NCI-H345 treated with DMSO at 0.1 percent for 48 hours (cell line): ENCODE results near the gene ZNF106.

ENCODE experiments used
- DNase-seq: peaks from one replicate; lab custom pipeline; 2025; ENCODE audit not compliant: unreplicated experiment; lab: John Stamatoyannopoulos, UW

The ZNF106 gene

DNA sequence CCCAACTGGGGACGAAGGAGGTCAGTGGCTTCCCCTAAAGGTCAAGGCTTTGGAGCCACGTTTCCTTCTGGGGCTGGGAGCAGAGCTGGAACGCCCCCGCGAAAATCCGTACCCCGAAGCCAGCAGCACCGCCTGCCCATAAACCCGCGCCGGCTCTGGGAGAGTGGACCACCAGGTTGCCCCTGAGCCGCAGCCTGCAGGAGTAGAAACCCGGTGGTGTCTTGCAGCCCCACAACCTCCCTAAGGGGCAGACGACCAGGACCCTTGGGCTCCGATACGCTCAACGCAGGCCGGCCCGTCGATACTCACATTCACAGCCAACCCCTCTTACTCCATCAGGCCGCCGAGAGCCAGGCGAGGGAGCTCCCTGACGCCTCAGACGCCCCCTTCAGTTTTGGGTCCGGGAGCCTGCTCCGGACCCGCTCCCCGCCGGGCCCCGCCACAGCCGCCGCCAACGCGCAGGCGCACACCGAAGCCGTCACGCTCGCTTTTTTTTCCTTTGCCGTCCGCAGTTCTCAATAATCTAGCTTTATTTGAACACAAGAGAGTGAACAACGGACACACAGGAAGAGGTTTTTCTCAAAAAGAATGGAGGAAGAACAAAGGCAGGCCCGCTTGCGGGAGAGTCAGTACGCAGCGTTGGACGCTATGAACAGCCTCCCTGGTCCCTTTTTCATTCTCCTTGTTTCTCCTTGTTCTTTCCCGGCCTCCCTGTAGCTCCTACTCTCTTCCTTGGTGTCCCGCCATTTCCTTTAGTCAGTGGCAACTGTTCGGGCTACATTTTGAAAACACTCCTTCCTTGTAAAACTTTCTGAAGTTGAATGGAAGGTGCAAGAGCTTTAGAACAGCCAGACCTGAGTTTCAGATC lies at the start of gene ZNF106:
TSS of gene ZNF106 (minus strand) at position 471 of the 868 bp plus-strand sequence. CDS start 18,852 bp downstream, outside the sequence.
- DNase-seq, result peak; percentile 80

DNA sequence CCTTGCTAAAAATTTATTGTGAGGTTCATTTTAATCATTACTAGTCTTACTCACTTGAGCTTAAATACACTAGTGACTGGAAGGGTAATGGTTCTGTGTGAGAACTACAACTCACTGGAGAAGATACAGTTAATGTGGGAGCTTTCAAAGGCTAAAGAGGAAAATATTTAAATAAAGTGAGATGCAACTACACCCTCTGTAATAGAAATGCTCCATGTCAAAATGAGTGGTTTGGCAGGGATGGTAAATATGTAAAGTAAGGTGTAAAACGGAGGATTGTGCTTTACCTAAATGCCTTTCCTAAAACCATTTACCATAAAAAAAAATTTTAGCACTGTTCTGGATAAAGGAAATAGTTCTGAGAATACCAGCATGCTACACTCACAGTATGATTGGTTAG lies 42.3 kb upstream of the ZNF106 start:
- no peak for DNase-seq

DNA sequence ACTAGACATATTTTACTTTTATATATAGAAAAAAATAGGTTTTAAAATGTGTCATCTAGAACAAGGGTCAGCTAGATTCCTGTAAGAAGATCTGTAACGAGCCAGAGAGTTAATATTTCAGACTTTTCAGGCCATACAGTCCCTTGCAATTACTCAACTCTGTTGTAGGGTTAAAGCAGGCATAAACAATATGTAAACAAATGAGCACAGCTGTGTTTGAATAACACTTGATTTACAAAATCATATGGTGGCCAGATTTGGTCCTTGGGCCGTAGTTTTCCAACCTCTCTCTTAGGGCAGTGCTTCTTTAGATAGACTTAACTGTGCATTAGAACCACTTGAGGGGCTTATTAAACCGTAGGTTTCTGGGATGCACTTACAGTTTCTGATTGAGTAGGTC lies 38.0 kb upstream of the ZNF106 start:
- DNase-seq, result no peak

DNA sequence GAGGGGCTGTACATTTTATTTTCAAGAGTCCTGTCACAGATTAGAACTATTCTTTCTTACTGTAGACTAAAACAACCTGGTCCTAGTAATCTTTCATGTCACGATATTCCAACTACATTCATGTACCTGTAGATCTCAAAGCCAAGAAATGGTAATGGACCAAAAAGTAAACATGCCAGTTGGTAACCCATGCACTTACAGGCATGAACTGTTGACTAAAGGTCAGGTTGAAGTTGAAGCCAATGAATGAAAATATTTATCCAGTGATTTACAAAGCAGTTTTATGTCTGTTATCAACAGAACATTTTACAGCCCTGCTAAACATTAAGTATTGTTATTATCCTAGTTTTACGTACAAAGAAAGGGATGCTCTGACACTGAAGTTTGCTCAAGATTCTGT lies 32.4 kb upstream of the ZNF106 start:
- no peak for DNase-seq

DNA sequence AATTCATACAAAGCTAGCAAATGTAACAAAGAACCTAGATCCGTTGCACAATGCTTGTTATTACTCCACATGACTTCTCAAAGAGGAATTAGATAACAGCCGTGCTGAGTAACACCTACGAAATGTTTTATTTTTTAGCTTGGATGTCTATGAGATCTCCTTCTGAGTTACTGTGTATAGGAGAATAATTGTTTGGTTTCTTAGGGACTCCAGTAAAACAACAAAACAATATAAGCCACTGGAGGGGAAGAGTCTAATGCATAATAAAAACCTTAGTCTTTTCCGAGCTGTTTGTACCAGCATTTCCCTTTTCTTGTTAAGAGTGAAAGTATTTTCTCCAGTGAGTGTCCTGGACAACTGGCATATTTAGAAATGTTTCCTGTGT lies 20.1 kb upstream of the ZNF106 start:
- DNase-seq, result no peak

DNA sequence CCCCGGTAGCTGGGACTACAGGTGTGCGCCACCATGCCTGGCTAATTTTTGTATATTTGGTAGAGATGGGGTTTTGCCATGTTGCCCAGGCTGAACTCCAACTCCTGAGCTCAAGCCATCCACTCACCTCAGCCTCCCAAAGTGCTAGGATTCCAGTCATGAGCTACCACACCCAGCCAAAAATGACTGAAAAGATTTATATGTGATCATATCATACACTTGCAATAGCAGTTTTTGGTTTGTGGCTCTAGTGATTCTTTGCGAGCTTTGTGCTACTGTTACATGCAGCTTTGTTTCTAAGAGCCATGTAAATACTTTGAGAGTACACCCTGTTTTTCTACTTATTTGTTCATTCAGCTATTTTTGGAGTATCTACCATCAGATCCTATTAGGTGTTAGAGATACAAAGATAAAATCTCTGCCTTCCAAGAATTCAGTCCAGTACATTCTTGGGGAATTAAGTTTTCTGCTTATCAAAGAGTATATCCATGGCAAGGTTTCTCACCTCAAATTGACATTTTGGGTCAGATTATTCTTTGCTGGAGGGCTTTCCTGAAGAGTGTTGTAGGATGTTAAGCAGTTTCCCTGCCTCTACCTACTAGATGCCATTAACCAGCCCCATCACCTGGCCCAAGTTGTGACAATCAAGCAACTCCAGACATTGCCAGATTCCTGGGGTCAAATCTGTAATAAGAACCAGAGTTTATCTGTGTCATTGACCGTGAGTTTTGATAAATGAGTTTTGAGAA lies 19.5 kb upstream of the ZNF106 start:
- DNase-seq, result no peak

DNA sequence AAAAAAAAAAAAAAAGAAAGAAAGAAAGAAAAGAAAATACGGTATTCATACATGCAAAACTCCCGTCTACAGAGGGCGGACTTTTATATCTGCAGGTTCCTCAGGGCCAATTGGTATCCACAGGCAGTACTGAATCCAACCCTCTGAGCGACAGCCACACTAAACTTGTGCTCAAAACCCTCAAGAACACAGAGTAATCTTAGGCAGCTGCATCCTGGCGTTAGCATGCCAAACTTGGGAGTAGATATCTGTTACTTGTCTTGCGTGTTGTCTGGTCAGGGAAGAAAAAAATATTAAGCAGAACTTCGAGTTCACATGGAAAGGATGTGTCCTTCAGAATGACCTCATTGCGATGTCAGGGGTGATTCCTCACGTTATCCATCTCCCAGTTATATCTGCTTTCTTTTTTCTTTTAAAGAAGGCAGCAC lies 17.3 kb upstream of the ZNF106 start:
- no peak for DNase-seq

DNA sequence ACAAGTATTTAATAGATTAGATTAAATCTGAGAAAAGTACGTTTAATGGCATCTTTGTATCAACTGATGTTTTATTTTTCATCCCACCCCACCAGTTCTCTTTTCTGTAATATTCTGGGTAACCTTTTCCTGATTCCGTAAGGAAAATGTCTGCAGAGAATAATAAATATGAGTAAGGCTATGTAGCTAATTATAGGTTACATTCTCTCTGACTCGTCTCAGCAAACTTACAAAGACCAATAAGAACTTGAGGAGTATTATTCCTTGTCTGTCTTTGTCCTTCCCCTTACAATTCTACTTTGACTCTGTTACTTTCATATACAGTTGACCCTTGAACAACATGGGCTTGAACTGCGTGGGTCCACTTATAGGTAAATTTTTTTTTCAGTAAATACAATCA lies 16.6 kb upstream of the ZNF106 start:
- no peak for DNase-seq

DNA sequence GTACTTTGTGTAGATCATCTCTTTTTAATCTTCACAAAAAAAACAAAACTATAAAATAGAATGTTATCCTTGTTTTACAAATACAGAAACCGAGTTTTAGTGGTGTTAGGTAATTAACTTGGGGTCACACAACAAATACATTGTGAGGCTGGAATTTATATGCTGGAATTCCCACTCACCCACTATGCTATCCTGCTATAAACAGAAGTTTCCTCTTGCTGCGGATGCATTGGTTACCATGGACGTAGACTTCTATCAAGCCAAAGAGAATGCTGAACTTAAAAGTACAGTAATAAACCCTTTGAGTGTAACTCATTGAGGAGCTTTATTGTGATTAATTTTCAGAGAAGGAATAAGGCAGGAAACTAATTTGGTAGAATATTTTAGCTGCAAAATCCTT lies 13.7 kb upstream of the ZNF106 start:
- no peak for DNase-seq

DNA sequence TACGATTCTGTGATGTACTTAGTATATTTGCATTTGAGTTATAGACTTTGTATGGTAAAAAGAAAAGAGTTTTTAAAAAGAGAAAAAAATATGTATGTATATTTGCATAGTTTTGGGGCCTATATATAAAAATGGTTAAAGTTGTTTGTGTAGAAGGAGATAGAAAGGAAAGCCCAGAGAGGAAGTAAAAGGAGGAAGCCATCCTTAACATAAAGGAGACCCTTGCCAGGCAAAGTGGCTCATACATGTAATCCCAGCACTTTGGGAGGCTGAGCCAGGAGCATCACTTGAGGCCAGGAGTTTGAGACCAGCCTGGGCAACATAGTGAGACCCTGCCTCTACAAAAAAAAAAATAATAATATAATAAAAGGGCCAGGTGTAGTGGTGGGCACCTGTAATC lies 12.9 kb upstream of the ZNF106 start:
- DNase-seq, result no peak

DNA sequence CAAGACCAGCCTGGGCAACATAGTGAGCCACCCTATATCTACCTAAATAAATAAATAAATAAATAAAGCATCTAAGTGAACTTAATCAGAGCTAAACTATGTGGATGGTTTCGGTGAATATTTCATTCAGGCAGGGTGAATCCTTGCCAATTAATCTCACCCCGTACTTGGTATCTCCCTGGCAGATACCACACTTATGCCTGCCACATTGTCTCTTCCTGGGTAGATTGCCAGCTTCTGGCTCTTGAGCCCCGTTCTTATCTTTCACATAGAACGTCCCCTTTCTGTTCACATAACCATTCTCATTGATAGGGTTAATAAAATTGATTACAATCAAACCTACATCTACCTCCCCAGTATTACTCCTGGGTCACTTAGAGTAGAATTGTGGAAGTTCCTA lies 11.5 kb upstream of the ZNF106 start:
- DNase-seq, result no peak

DNA sequence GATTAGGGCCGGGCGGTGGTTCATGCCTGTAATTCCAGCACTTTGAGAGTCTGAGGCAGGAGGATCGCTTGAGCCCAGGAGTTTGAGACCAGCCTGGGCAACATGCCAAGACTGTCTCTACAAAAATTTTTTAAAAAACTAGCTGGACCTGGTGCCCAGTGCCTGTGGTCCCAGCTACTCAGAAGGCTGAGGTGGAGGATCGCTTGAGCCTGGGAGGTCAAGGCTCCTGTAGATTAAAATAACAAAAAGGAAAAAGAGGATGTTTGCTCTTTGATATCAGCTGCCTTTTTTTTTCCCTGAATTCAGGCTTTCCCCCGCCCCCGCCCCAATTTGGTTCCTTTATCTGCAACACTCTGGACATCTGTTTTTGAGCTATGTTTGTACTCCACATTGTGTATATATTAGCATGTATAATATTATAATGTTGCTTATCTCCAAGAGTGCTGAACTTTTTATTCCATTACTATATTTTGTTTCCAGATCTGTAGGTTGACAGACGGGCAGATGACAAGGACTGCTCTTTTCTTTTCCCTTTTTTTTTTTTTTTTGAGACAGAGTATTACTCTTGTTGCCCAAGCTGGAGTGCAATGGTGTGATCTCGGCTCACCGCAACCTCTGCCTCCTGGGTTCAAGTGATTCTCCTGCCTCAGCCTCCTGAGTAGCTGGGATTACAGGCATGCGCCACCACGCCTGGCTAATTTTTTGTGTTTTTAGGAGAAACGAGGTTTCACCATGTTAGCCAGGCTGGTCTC lies 9.1 kb upstream of the ZNF106 start:
- DNase-seq, result no peak

DNA sequence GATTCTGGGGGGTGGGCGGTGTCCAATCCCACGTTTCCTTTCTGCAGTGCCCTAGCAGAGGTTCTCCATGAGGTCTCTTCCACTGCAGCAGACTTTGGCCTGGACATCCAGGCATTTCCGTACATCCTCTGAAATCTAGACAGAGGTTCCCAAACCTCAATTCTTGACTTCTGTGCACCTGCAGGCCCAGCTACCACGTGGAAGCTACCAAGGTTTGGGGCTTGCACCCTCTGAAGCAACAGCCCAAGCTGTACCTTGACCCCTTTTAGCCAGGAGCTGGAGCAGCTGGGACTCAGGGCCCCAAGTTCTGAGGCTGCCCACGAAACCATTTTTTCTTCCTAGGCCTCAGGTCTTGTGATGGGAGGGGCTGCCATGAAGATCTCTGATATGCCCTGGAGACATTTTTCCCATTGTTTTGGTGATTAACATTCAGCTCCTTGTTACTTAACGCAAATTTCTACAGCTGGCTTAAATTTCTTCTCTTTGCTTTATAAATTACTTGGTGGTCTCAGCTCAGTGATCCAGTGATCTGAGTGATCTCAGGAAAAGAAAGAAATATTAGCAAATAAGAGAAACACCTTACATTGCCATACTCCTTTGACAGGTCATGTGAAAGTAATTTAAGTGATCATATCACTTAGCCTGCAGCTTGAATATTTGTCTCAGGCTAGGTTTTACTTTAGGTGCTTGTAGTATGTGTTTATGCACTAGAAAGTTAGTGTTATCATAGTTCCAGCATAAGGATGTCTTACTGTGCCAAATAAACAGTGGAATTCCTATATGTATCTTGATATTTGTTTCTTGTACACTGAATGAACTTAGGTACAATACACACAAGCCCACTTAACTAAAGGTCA lies 7.5 kb upstream of the ZNF106 start:
- DNase-seq, result no peak

DNA sequence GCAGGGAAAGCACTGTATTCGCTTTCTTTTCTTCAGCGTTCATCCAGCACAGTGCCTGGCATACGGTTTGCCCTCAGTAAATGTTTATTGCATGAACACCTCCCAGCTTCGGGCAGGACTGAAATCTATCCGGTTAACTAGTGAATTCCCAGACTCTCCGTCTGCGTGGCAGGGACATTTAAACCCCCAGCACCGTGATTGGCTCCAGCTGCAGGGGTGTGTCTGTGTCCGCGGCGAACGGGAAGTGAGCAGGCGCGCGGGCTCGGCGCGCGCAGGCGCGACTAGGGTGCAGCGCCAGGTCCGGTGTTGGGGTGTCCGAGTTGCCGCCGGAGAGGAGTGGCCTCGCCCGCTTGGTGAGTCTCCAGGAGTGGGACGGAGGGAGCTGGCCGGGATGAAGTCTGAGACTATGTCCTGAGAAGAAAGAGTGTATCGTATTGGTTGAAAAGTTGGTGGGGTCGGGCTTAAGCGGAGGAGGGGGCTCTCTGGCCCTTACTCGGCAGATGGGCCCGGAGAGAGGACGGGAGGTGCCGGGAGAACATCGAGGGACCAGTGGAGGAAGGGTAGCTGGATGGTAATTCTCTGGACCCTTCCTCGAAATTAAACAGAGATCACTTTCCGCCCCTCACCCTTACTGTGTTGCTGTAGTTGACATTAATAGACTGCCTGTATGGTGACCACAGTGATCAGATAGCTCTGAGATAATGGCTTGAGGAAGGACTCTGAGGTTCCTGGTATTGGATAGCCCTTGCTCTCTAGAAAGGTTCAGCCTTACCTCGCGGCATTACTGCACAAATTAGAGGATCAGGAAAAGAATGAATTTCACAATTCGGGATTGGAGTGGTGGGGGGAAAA lies 4.6 kb upstream of the ZNF106 start, which contains the start of gene SNAP23:
TSS of gene SNAP23 (plus strand) at position 274 of the 852 bp plus-strand sequence. CDS start 16,213 bp downstream, outside the sequence.
- DNase-seq, result peak; percentile 44

DNA sequence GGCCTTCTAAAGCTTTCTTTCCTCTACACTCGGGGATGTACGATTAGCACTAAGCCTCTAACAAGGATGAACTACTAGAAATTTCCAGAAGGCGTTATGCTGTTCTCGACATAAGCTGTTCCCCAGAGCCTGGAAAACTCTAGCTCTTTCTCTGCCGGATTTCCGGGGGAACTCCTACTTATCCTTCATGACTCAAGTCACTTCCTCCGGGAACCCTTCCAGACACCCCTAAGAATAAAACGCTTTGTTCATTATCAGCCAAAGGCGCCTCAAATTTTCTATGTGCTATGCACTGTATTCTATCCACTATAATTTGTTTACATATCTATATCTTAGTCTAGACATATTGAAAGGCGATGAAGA lies 4.0 kb upstream of the ZNF106 start:
- DNase-seq, result no peak

DNA sequence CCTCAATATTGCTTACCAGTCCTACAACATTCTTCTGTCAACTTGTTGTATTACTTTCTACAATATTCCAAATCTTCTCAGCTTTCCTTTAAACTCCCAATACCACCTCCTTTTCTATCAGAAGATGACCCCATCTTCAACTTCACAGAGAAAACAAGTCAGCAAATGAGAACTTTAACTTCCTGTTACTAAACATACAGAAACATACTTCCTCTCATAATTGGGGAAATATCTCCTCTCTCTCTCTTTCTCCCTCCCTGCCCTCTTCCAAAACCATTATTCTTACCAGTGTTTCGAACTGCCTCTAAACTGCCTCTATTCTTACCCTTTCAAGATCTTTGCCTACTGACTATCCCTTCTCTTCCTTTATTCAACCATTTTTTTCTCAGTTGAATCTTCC lies 2.7 kb upstream of the ZNF106 start:
- DNase-seq, result no peak

DNA sequence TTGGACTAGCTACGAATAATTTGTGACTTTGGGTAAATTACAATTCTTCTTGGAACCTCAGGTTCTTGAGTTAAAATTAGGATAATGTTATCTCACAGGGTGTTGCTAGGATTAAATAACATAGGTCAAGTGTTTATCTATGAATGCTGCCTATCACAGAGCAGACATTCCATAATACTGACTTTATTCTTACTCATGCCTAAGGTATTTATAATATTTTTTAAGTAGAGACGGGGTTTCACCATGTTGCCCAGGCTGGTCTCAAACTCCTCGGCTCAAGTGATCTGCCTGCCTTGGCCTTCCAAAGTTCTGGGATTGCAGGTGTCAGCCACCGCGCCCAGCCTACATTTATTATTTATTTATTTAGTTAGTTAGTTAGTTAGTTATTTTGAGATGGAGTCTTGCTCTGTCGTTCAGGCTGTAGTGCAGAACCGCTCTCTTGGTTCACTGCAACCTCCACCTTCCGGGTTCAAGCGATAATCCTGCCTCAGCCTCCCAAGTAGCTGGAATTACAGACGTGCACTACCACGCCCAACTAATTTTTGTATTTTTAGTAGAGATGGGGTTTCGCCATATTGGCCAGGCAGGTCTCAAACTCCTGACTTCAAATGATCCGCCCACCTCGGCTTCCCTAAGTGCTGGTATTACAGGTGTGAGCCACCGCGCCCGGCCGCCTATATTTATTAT lies 741 bp upstream of the ZNF106 start:
- no peak for DNase-seq

DNA sequence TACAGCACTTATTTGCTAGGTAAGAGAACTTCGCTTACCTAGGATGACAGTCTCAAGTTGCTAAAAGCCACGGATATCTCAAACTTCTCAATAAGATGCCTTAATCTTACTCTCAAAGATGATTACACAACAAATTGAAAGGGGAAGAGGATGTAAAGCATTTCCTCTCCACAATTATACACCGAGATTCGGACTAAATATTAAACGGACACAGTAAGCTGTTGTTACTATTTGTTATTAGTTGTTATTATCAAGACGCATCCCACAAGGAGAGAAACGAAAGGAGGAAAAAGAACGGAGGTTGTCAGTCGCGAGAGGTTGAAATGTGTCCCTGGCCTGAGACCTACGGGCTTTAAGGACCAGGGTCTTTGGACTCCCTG lies 660 bp downstream of the ZNF106 start:
- DNase-seq, result no peak

DNA sequence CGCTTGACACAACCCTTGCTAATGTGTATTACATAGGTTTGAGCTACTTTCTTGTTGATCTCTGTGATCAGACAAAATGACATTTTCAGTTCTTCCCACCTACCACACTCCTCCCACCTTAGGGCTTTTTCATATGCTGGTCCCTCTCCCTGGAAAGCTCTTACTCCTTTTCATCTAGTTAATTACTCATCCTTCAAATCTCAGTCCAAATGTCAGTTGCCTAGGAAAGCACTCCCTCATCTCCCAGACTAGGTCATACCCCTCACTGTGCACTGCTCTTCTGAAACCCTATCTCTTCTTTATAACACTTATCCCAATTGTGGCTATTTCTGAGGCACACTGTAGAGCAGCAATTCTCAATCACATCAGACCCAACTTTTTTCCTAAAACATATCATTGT lies 7.3 kb downstream of the ZNF106 start:
- DNase-seq, result no peak
